Peyer's patch (tissue), 4 donors: Measurements from ENCODE around the gene STEAP3. TPM values are rescaled to one million over a fixed set of nuclear protein-coding genes. Genes with fewer than 3 reads are reported as not detected.

Experiments
- DNase-seq, 3 donors: peaks; one replicate each; pipeline ENCODE4 v3.0.0-alpha.2; 2017 to 2019
- H3K27ac ChIP-seq, 4 donors: fragments of 200-600 bp; sonication (generic); one replicate each; pipeline ENCODE4 v1.5.1; 2016 to 2019
- H3K27me3 ChIP-seq, 2 donors: fragments of 200-600 bp; sonication (generic); one replicate each; pipeline ENCODE4 v1.5.1; 2019
- H3K36me3 ChIP-seq, 3 donors: fragments of 200-600 bp; sonication (generic); one replicate each; pipeline ENCODE4 v1.5.1; 2016 to 2019
- H3K4me1 ChIP-seq, 4 donors: fragments of 200-600 bp; sonication (generic); one replicate each; pipeline ENCODE4 v1.5.1; 2016 to 2019
- H3K4me3 ChIP-seq, 4 donors: fragments of 200-600 bp; sonication (generic); 1 replicate in 3 of 4; 2 replicates in 1 of 4; pipeline ENCODE4 v1.5.1; 2016 to 2019; ENCODE audit warnings: mild to moderate bottlenecking in 1 of 4
- H3K9me3 ChIP-seq, 4 donors: fragments of 200-600 bp; sonication (generic); one replicate each; pipeline ENCODE4 v1.5.1; 2016 to 2019; ENCODE audit warnings: mild to moderate bottlenecking in 1 of 4
- POLR2A ChIP-seq, 2 donors: fragments of 450-650 bp; IDR thresholded peaks; one replicate each; pipeline ENCODE4 v1.5.1; 2017; ENCODE audit warnings: antibody characterized with exemption in 2 of 2, mild to moderate bottlenecking in 2 of 2, moderate library complexity in 2 of 2
- total RNA-seq, 4 donors: library from RNA; depleted of rRNA; stranded (reverse); fragments of >200 nt; gene quantifications; one replicate each; pipeline ENCODE4 v1.1.0, GENCODE V29; 2016
- TF ChIP-seq, protein P1 (sequence below), 6 experiments: fragments of 450-650 bp in 4 of 6; fragments of 200-600 bp in 2 of 6; sonication (generic) in 1 of 6; IDR thresholded peaks; one replicate each; pipeline ENCODE4 v1.5.1; 2017 to 2019; ENCODE audit warnings: antibody characterized with exemption in 6 of 6, mild to moderate bottlenecking in 3 of 6, moderate library complexity in 1 of 6

The STEAP3 gene, protein sequence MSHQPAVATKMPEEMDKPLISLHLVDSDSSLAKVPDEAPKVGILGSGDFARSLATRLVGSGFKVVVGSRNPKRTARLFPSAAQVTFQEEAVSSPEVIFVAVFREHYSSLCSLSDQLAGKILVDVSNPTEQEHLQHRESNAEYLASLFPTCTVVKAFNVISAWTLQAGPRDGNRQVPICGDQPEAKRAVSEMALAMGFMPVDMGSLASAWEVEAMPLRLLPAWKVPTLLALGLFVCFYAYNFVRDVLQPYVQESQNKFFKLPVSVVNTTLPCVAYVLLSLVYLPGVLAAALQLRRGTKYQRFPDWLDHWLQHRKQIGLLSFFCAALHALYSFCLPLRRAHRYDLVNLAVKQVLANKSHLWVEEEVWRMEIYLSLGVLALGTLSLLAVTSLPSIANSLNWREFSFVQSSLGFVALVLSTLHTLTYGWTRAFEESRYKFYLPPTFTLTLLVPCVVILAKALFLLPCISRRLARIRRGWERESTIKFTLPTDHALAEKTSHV
- total RNA-seq: 10 to 100 TPM; 13.2 to 31.2 (median 20.5) TPM

DNA sequence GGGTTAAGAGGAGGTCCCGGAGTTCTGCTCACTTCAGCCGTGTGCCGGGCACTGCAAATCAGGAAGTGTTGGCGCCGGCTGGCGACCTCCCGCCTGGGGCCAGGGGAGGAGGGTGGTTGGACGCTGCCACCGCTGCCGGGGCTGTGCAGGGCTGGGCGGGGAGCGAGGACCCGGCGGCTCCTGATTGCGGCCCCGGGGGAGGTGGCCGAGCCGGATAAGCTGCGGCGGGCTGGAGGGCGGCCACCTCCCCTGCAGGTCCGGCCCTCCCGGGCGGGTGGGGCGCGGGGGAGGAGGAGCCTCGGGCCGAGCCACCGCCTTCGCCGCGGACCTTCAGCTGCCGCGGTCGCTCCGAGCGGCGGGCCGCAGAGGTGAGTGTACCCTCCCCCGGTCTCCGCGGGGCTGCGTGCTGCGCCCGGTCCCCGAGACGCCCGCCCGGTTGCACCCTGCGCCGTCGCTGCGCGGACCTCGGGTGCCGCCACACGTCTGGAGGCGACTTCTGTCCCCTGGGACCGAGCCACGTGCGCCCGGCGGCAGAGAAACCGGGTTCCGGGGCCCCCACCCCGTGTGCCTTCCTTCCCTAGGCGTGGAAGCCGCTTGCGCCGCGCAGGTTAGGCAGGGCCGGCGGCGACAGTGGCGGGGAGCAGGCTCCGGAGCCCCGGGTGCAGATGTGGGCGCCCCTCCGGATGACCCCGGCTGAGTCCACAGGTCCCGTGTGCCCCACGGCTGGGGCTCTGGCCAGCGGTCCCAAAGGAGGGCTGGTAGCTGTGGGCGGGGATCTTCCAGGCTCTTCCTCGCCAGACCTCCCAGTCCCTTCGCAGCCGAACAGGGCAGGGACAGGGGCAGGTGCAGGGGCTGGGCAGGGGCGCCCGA is at the start of gene STEAP3:
Gene STEAP3 (plus strand): TSS at position 314 of the 870 bp plus-strand sequence. CDS start 7,179 bp downstream, outside the sequence.
- H3K36me3 ChIP-seq: no peaks in the 10 kb centered on the region
- H3K4me1 ChIP-seq: peaks cover 0 to 16% (median 3%) of the 10 kb centered on the region in 4 donors
- DNase-seq: peak; percentile 43 to 85 (median 81)
- H3K27me3 ChIP-seq: no peaks in the 10 kb centered on the region
- H3K4me3 ChIP-seq: peak within 1 kb of the TSS; percentile 48 to 72 (median 61)
- H3K27ac ChIP-seq: peak within 1 kb of the TSS; percentile 13 to 49 (median 28)
- H3K9me3 ChIP-seq: no peaks in the 10 kb centered on the region
- TF ChIP-seq, protein P1, sequence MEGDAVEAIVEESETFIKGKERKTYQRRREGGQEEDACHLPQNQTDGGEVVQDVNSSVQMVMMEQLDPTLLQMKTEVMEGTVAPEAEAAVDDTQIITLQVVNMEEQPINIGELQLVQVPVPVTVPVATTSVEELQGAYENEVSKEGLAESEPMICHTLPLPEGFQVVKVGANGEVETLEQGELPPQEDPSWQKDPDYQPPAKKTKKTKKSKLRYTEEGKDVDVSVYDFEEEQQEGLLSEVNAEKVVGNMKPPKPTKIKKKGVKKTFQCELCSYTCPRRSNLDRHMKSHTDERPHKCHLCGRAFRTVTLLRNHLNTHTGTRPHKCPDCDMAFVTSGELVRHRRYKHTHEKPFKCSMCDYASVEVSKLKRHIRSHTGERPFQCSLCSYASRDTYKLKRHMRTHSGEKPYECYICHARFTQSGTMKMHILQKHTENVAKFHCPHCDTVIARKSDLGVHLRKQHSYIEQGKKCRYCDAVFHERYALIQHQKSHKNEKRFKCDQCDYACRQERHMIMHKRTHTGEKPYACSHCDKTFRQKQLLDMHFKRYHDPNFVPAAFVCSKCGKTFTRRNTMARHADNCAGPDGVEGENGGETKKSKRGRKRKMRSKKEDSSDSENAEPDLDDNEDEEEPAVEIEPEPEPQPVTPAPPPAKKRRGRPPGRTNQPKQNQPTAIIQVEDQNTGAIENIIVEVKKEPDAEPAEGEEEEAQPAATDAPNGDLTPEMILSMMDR (IDR thresholded peaks at IDR 0.05): no peak
- TF ChIP-seq POLR2A (IDR thresholded peaks at IDR 0.05): peak in 1 of 2 donors; percentile 31

- Histone ChIP-seq H3K4me3 (no peak overlapping the region), H3K9me3 (no peaks in the 10 kb centered on the region), H3K4me1 (no peaks in the 10 kb centered on the region), H3K27ac (no peak overlapping the region), H3K36me3 (no peaks in the 10 kb centered on the region), H3K27me3 (no peaks in the 10 kb centered on the region)
- peak in 2 of 3 donors; percentile 64 to 79 for DNase-seq
- TF ChIP-seq, protein P1 (IDR thresholded peaks at IDR 0.05): peak in 5 of 6 experiments; percentile 26 to 68 (median 60)
- TF ChIP-seq POLR2A (IDR thresholded peaks at IDR 0.05): no peak
These were observed 49.2 kb upstream of the STEAP3 start for GRCh38 chr2:119174216-119174992.

- DNase-seq: no peak
- Histone ChIP-seq H3K27ac (no peak overlapping the region), H3K4me1 (no peaks in the 10 kb centered on the region), H3K36me3 (no peaks in the 10 kb centered on the region), H3K27me3 (no peaks in the 10 kb centered on the region), H3K4me3 (no peak overlapping the region), H3K9me3 (no peaks in the 10 kb centered on the region)
- TF ChIP-seq POLR2A (IDR thresholded peaks at IDR 0.05): no peak
- TF ChIP-seq, protein P1 (IDR thresholded peaks at IDR 0.05): no peak
These were observed 48.7 kb upstream of the STEAP3 start for GRCh38 chr2:119174993-119175347.

DNA sequence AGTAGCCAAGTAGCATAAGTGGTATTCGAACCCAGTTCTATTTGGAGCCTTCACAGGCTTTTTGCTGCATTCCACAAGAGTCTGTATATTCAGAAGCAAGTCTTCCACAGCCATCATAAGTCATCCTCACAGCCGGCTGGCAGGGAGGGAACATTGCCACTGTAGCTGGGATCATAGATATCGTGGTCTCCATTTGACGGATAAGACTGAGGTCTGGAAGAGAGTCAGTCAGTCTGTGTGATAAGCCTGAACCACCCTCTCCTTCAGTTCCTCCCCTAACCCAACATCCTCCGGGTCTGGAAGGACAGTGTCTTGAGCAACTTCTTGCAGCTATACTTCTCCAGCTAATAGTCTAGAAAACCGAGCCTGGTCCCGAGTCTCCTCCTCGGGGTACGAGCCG is 48.1 kb upstream of the STEAP3 start:
- Histone ChIP-seq H3K9me3 (no peaks in the 10 kb centered on the region), H3K27me3 (no peaks in the 10 kb centered on the region), H3K4me1 (no peaks in the 10 kb centered on the region), H3K4me3 (no peak overlapping the region), H3K27ac (no peak overlapping the region), H3K36me3 (no peaks in the 10 kb centered on the region)
- no peak for DNase-seq
- TF ChIP-seq POLR2A (IDR thresholded peaks at IDR 0.05): no peak
- TF ChIP-seq, protein P1 (IDR thresholded peaks at IDR 0.05): no peak
